Erythroblast (primary cell): Measurements from ENCODE around the gene TPT1.

Experiments used
- GATA1 ChIP-seq: IDR thresholded peaks from 2 replicates; pipeline ENCODE4 v1.6.1; 2011; ENCODE audit warnings: low read depth, mild to moderate bottlenecking, control low read depth, low read length, moderate library complexity
- POLR2A ChIP-seq: IDR thresholded peaks from 2 replicates; pipeline ENCODE4 v1.6.1; 2011; ENCODE audit warnings: mild to moderate bottlenecking, low read length

DNA sequence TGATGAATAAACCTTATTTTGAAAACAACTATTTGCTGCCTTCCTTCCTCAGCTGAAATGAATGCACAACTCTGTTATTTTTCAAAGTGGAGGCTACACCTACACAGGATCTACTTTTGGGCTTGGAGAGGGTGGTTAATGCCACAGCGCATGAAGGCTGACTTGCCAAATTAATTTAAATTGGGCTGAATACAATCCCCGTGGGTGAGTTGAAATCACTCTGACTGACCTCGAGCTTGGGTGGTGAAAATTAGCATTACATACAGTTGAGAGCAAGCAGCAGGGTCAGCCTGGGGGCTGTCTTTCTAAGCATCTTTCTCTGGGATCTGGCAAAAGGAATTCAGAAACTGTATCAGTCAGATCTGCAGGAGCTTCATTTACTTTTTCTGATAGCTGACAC lies 38.5 kb downstream of the TPT1 start:
- no peak for TF ChIP-seq POLR2A
- no peak for TF ChIP-seq GATA1
